NCI-H748 treated with DMSO at 0.1 percent for 48 hours (cell line): ENCODE results near the gene MRPS26.
"Not testable (repeated sequence)": the region's sequence is repeated elsewhere in the genome, so short reads cannot be mapped to it uniquely, and the experiment has no call there.

ENCODE experiments used
- DNase-seq: peaks from one replicate; lab custom pipeline; 2025; lab: John Stamatoyannopoulos, UW

Gene MRPS26

GRCh38 chr20:3045816-3046676 is at the start of gene MRPS26:
Gene MRPS26, plus strand, starts transcription at chr20:3046052. Its CDS starts 17 bp downstream, at chr20:3046069.
- DNase-seq = peak; percentile 88

GRCh38 chr20:2998728-2999127 is 47.1 kb upstream of the MRPS26 start:
- DNase-seq = no peak

GRCh38 chr20:3000852-3001523 is 44.9 kb upstream of the MRPS26 start:
- DNase-seq = peak; percentile 58

GRCh38 chr20:3003416-3003815 is 42.4 kb upstream of the MRPS26 start:
- DNase-seq = no peak

- no peak for DNase-seq
Observed at GRCh38 chr20:3010985-3011723, 34.7 kb upstream of the MRPS26 start.

GRCh38 chr20:3011752-3012151 is 34.1 kb upstream of the MRPS26 start:
- DNase-seq = no peak

- no peak for DNase-seq
Observed at GRCh38 chr20:3013771-3014170, 32.1 kb upstream of the MRPS26 start.

- no peak for DNase-seq
Observed at GRCh38 chr20:3014179-3014578, 31.7 kb upstream of the MRPS26 start.

GRCh38 chr20:3014662-3015061 is 31.2 kb upstream of the MRPS26 start:
- DNase-seq = no peak

- DNase-seq = not testable (repeated sequence)
Observed at GRCh38 chr20:3015302-3015701, 30.6 kb upstream of the MRPS26 start.

- no peak for DNase-seq
Observed at GRCh38 chr20:3021327-3021726, 24.5 kb upstream of the MRPS26 start.

- DNase-seq = no peak
Observed at GRCh38 chr20:3021777-3022176, 24.1 kb upstream of the MRPS26 start.

GRCh38 chr20:3022559-3023490 is 23.0 kb upstream of the MRPS26 start:
- not testable (repeated sequence) for DNase-seq

GRCh38 chr20:3027987-3028386 is 17.9 kb upstream of the MRPS26 start:
- no peak for DNase-seq

GRCh38 chr20:3031524-3032147 is 14.2 kb upstream of the MRPS26 start:
- no peak for DNase-seq

- no peak for DNase-seq
Observed at GRCh38 chr20:3032624-3033023, 13.2 kb upstream of the MRPS26 start.

- DNase-seq = no peak
Observed at GRCh38 chr20:3037654-3038053, 8.2 kb upstream of the MRPS26 start.

- no peak for DNase-seq
Observed at GRCh38 chr20:3038454-3038853, 7.4 kb upstream of the MRPS26 start.

GRCh38 chr20:3039426-3039825 is 6.4 kb upstream of the MRPS26 start:
- DNase-seq = no peak

- DNase-seq = no peak
Observed at GRCh38 chr20:3040086-3040485, 5.8 kb upstream of the MRPS26 start.

GRCh38 chr20:3041854-3042409 is 3.9 kb upstream of the MRPS26 start:
- peak; percentile 36 for DNase-seq
